NCI-H345 (cell line): ENCODE measurements around the gene HEATR5B.
"Not testable (repeated sequence)": the region's sequence is repeated elsewhere in the genome, so short reads cannot be mapped to it uniquely, and the experiment has no call there.

Experiments
- DNase-seq: peaks from one replicate; lab custom pipeline; 2025; lab: John Stamatoyannopoulos, UW

The HEATR5B gene

GRCh38 chr2:37061776-37062175 is 22.4 kb downstream of the HEATR5B start:
- DNase-seq: no peak

- DNase-seq: no peak
These were observed 23.0 kb downstream of the HEATR5B start for GRCh38 chr2:37061013-37061711.

- DNase-seq: no peak
These were observed 23.7 kb downstream of the HEATR5B start for GRCh38 chr2:37060446-37060845.

GRCh38 chr2:37059841-37060240 is 24.3 kb downstream of the HEATR5B start:
- DNase-seq: no peak

GRCh38 chr2:37052600-37053332 is 31.4 kb downstream of the HEATR5B start:
- no peak for DNase-seq

- DNase-seq: no peak
These were observed 44.6 kb downstream of the HEATR5B start for GRCh38 chr2:37039580-37039979.

GRCh38 chr2:37037771-37038170 is 46.4 kb downstream of the HEATR5B start:
- no peak for DNase-seq

GRCh38 chr2:37029758-37030157 is 54.4 kb downstream of the HEATR5B start:
- DNase-seq: no peak

- DNase-seq: peak; percentile 2
These were observed 58.1 kb downstream of the HEATR5B start for GRCh38 chr2:37026050-37026449.

- no peak for DNase-seq
These were observed 63.0 kb downstream of the HEATR5B start for GRCh38 chr2:37020887-37021796.

GRCh38 chr2:37020212-37020886 is 63.8 kb downstream of the HEATR5B start:
- DNase-seq: no peak

- DNase-seq: no peak
These were observed 70.9 kb downstream of the HEATR5B start for GRCh38 chr2:37013315-37013641.

- no peak for DNase-seq
These were observed 73.0 kb downstream of the HEATR5B start for GRCh38 chr2:37011130-37011529.

GRCh38 chr2:37005118-37005868 is 78.9 kb downstream of the HEATR5B start:
- no peak for DNase-seq

- no peak for DNase-seq
These were observed 83.1 kb downstream of the HEATR5B start for GRCh38 chr2:37000988-37001556.

- no peak for DNase-seq
These were observed 83.9 kb downstream of the HEATR5B start for GRCh38 chr2:37000318-37000717.

- DNase-seq: not testable (repeated sequence)
These were observed 84.8 kb downstream of the HEATR5B start for GRCh38 chr2:36999416-36999815.

- DNase-seq: no peak
These were observed 90.1 kb downstream of the HEATR5B start for GRCh38 chr2:36993841-36994620.

GRCh38 chr2:36988008-36988407 is 96.2 kb downstream of the HEATR5B start:
- DNase-seq: no peak

GRCh38 chr2:36982467-36982866 is 101.7 kb downstream of the HEATR5B start:
- DNase-seq: no peak
